GM18508 (cell line): ENCODE measurements around the gene EIF2B5.

Experiments
- ATAC-seq: cut with Tn5 transposase; IDR thresholded peaks from one replicate; pipeline ENCODE4 v1.9.1; 2021; ENCODE audit warnings: moderate number of reproducible peaks; ENCODE audit not compliant: insufficient read depth, unreplicated experiment

Gene EIF2B5

GRCh38 chr3:184171562-184171961 is 36.4 kb downstream of the EIF2B5 start:
- no peak for ATAC-seq

GRCh38 chr3:184172681-184173373 is 37.7 kb downstream of the EIF2B5 start:
- no peak for ATAC-seq

GRCh38 chr3:184173374-184173722 is 38.2 kb downstream of the EIF2B5 start:
- ATAC-seq = no peak

GRCh38 chr3:184174284-184174645 is 39.1 kb downstream of the EIF2B5 start:
- ATAC-seq = no peak

GRCh38 chr3:184174646-184175492 is 39.7 kb downstream of the EIF2B5 start, which contains the start of gene AP2M1:
TSS of gene AP2M1 (plus strand) at chr3:184174855. CDS start at chr3:184176994, 2,139 bp downstream.
- peak; percentile 89 for ATAC-seq

- ATAC-seq = no peak
Measured at GRCh38 chr3:184175506-184175905, 40.3 kb downstream of the EIF2B5 start.

- no peak for ATAC-seq
Measured at GRCh38 chr3:184175981-184176376, 40.8 kb downstream of the EIF2B5 start.

- no peak for ATAC-seq
Measured at GRCh38 chr3:184176377-184177330, 41.5 kb downstream of the EIF2B5 start.

GRCh38 chr3:184177331-184177731 is 42.2 kb downstream of the EIF2B5 start:
- no peak for ATAC-seq

GRCh38 chr3:184177767-184178306 is 42.7 kb downstream of the EIF2B5 start:
- ATAC-seq = no peak

GRCh38 chr3:184178521-184179138 is 43.5 kb downstream of the EIF2B5 start:
- ATAC-seq = no peak

- no peak for ATAC-seq
Measured at GRCh38 chr3:184180165-184180564, 45.0 kb downstream of the EIF2B5 start.

- ATAC-seq = no peak
Measured at GRCh38 chr3:184181596-184181995, 46.4 kb downstream of the EIF2B5 start.

GRCh38 chr3:184183679-184184078 is 48.5 kb downstream of the EIF2B5 start:
- no peak for ATAC-seq

GRCh38 chr3:184184546-184185230 is 49.5 kb downstream of the EIF2B5 start:
- no peak for ATAC-seq

GRCh38 chr3:184185461-184186183 is 50.5 kb downstream of the EIF2B5 start:
- ATAC-seq = peak; percentile 51

GRCh38 chr3:184186184-184186901 is 51.2 kb downstream of the EIF2B5 start, which contains the start of gene ABCF3:
TSS of gene ABCF3 (plus strand) at chr3:184186199. CDS start at chr3:184186208, 9 bp downstream.
- ATAC-seq = peak; percentile 7

- no peak for ATAC-seq
Measured at GRCh38 chr3:184186902-184187207, 51.7 kb downstream of the EIF2B5 start.
